ENCODE data around the gene ANKS6. TPM values are rescaled to one million over a fixed set of nuclear protein-coding genes. Genes with fewer than 3 reads are reported as not detected.

The ANKS6 gene
- total RNA-seq, 1 donor from 2014 or later, result 16.6 TPM

DNA sequence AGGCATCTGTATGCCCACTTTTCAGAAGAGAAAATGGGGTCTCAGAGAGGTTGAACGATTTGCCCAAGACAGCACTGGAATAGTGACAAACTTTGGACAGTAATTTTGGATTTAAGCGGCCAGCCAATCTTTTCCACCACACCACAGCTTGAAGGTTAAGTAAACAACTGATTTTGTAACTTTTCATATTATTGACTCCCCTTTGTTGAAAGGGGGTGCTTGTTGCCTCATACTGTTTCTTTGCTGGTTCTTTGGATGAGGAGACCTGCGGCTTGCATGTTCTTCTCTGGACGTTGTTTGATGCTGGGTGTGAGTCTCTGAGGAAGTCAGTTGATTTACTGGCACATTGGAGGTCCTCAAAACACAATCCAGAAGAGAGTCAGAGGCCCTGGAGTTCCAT, 76.0 kb downstream of the ANKS6 start:
- Mint-ChIP-seq H3K27me3 (ENCODE audit: unreplicated experiment) (peaks cover 64% of the 10 kb centered on the region), H3K27ac (ENCODE audit: unreplicated experiment) (no peak overlapping the region), H3K4me1 (ENCODE audit: unreplicated experiment) (no peaks in the 10 kb centered on the region), H3K9me3 (ENCODE audit: unreplicated experiment) (no peaks in the 10 kb centered on the region), H3K36me3 (ENCODE audit: unreplicated experiment) (no peaks in the 10 kb centered on the region), H3K4me3 (ENCODE audit: unreplicated experiment) (no peak overlapping the region)
- TF ChIP-seq, protein P1, sequence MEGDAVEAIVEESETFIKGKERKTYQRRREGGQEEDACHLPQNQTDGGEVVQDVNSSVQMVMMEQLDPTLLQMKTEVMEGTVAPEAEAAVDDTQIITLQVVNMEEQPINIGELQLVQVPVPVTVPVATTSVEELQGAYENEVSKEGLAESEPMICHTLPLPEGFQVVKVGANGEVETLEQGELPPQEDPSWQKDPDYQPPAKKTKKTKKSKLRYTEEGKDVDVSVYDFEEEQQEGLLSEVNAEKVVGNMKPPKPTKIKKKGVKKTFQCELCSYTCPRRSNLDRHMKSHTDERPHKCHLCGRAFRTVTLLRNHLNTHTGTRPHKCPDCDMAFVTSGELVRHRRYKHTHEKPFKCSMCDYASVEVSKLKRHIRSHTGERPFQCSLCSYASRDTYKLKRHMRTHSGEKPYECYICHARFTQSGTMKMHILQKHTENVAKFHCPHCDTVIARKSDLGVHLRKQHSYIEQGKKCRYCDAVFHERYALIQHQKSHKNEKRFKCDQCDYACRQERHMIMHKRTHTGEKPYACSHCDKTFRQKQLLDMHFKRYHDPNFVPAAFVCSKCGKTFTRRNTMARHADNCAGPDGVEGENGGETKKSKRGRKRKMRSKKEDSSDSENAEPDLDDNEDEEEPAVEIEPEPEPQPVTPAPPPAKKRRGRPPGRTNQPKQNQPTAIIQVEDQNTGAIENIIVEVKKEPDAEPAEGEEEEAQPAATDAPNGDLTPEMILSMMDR (IDR thresholded peaks at IDR 0.05), result no peak
- no peak for DNase-seq (ENCODE audit: extremely low spot score, unreplicated experiment)

DNA sequence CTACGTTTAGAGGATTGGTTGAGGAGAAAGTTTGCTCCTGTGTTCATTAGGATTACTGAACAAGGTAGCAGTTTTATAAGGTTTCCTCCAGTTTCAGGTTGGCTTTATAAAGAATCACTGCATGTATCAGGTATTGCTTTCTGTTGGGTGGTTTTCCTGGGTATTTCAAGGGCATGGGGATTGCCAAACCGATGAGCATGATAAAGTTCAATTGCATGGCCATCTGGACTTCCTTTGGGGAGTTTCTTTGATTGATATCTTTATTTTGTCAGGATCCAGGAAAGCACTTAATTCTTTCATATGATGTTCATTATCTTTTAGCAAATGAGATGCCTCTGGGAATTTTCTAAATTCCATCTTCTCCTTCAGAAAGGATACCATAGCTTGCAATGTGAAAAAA, 77.3 kb downstream of the ANKS6 start:
- Mint-ChIP-seq H3K9me3 (ENCODE audit: unreplicated experiment) (no peaks in the 10 kb centered on the region), H3K4me3 (ENCODE audit: unreplicated experiment) (no peak overlapping the region), H3K27me3 (ENCODE audit: unreplicated experiment) (peaks cover 68% of the 10 kb centered on the region), H3K4me1 (ENCODE audit: unreplicated experiment) (no peaks in the 10 kb centered on the region), H3K36me3 (ENCODE audit: unreplicated experiment) (no peaks in the 10 kb centered on the region), H3K27ac (ENCODE audit: unreplicated experiment) (no peak overlapping the region)
- TF ChIP-seq, protein P1 (IDR thresholded peaks at IDR 0.05), result no peak
- no peak for DNase-seq (ENCODE audit: extremely low spot score, unreplicated experiment)

DNA sequence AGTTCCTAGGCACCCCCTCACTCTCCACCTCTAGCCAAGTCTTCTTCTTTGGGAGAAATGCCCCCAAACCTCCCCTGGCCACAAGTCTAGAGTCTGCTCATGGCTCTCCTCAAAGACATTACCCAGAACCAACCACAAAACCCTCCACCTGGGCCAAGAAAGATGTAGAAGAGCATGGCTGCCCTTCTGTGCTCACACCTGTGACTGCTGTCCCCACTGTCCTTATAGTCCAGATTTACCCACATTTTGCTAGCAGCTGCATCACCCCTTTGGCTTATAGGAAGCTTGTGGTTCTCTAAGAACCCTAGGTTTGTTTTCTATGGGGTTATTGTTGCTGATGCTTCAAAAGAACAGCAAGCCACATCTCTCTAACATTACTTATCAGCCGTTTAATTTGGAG, 81.5 kb downstream of the ANKS6 start:
- Mint-ChIP-seq H3K4me1 (ENCODE audit: unreplicated experiment) (no peaks in the 10 kb centered on the region), H3K27ac (ENCODE audit: unreplicated experiment) (no peak overlapping the region), H3K27me3 (ENCODE audit: unreplicated experiment) (peaks cover 76% of the 10 kb centered on the region), H3K36me3 (ENCODE audit: unreplicated experiment) (no peaks in the 10 kb centered on the region), H3K9me3 (ENCODE audit: unreplicated experiment) (no peaks in the 10 kb centered on the region), H3K4me3 (ENCODE audit: unreplicated experiment) (no peak overlapping the region)
- TF ChIP-seq, protein P1 (IDR thresholded peaks at IDR 0.05), result no peak
- no peak for DNase-seq (ENCODE audit: extremely low spot score, unreplicated experiment)

DNA sequence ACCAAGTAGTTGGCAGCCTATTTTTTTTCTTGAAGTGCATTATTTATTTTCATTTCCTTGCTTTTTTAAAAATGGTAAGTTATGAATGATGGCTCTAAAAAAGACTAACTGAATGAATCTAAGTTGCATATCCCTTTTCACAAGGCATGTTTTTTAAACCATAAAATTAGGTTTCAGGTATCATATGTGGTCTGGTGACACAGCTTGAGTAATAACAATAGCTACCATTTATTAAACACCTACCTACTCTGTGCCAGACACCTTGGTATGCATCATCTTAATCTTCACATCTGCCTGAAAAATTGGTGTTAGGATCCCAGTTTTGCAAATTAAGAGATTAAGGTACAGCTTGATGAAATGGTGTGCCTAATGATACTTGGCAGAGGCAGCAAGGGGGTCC, 83.4 kb downstream of the ANKS6 start:
- no peak overlapping the region for H3K4me3 Mint-ChIP-seq (ENCODE audit: unreplicated experiment)

DNA sequence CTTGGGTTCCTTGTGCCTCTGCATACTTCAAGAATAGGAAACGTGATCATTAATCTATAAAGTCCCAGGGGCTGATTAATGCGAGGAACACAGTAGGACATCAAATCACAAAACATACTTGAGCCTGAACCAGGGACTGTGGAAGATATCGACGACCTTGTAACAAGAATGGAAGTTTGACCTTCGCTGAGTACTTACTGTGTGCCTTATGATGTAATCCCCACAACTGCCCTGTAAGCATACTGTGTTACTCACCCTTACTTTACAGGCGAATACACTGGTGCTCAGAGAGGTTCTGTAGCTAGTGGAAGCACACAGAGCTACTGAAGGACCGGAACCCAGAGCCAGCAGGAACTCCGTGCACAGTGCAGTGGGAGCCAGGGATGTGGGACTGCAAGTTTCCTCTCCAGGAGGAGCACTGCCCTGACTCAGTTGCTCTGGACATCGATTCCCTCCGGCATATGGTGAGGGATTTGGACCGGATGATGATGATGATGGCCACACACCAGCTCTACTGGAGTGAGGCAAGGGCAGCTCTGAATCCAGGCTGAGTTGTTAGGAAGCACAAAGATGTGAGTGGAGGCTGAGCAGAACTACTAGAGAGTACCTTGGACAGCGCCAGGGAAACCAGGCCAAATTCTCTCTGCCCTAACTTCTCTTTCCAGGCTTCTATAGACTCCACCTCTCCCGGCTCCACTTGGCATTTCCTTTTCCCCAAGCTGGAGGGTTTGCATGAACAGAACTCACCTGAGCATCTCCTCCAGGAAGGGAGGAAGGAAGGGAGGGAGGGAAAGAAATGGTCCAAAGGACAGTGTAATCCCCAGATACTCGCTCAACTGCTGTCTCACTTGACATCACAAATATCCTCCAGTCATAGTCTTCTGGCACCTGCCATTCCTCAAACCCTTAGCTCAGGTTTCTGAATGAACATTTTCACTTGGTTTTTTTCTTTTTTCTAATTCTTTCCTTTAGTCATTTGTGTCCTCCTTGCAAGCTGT, 86.1 kb downstream of the ANKS6 start:
- Mint-ChIP-seq H3K4me3 (ENCODE audit: unreplicated experiment) (peak overlapping the region; percentile 48), H3K27ac (ENCODE audit: unreplicated experiment) (no peak overlapping the region), H3K4me1 (ENCODE audit: unreplicated experiment) (peaks cover 12% of the 10 kb centered on the region), H3K36me3 (ENCODE audit: unreplicated experiment) (no peaks in the 10 kb centered on the region), H3K9me3 (ENCODE audit: unreplicated experiment) (no peaks in the 10 kb centered on the region), H3K27me3 (ENCODE audit: unreplicated experiment) (peaks cover 68% of the 10 kb centered on the region)
- TF ChIP-seq, protein P1 (IDR thresholded peaks at IDR 0.05), result no peak
- DNase-seq (ENCODE audit: extremely low spot score, unreplicated experiment), result no peak

More for the DNA sequence above, 83.4 kb downstream of the ANKS6 start:
- DNase-seq (ENCODE audit: extremely low spot score, unreplicated experiment), result no peak
- Mint-ChIP-seq H3K9me3 (ENCODE audit: unreplicated experiment) (no peaks in the 10 kb centered on the region), H3K27ac (ENCODE audit: unreplicated experiment) (no peak overlapping the region), H3K36me3 (ENCODE audit: unreplicated experiment) (no peaks in the 10 kb centered on the region), H3K4me1 (ENCODE audit: unreplicated experiment) (peaks cover 4% of the 10 kb centered on the region), H3K27me3 (ENCODE audit: unreplicated experiment) (peaks cover 74% of the 10 kb centered on the region)
- TF ChIP-seq, protein P1 (IDR thresholded peaks at IDR 0.05), result no peak
